ENCODE measurements around the gene NR4A3. TPM values are rescaled to one million over a fixed set of nuclear protein-coding genes. Genes with fewer than 3 reads are reported as not detected.
A peak's percentile ranks its signal among the peaks of the same experiment; 100 is the strongest.

The NR4A3 gene
- total and polyA plus RNA-seq, 2 of the 13 experiments (the other 11 are each of a cell fraction or from before 2014, with no cell fraction given): 0.02 to 0.09 TPM

- peak; percentile 18; the same call in 1 of the 2 replicates for TF ChIP-seq EZH2 (conservative IDR thresholded peaks at IDR 0.05; ENCODE audit: low read depth, low read length)
- TF ChIP-seq LCORL (IDR thresholded peaks at IDR 0.05): no peak
- TF ChIP-seq LCORL (CRISPR knock-in tag; IDR thresholded peaks at IDR 0.05): 0 out of 2 replicates have a peak, but pooled peaks have one; percentile 44
- no peak for TF ChIP-seq SP5 (CRISPR knock-in tag; IDR thresholded peaks at IDR 0.05; ENCODE audit: borderline replicate concordance, low read depth)
- TF ChIP-seq PCBP1 (IDR thresholded peaks at IDR 0.05; ENCODE audit: borderline replicate concordance, low read depth, low read length): no peak
- TF ChIP-seq, protein P1, sequence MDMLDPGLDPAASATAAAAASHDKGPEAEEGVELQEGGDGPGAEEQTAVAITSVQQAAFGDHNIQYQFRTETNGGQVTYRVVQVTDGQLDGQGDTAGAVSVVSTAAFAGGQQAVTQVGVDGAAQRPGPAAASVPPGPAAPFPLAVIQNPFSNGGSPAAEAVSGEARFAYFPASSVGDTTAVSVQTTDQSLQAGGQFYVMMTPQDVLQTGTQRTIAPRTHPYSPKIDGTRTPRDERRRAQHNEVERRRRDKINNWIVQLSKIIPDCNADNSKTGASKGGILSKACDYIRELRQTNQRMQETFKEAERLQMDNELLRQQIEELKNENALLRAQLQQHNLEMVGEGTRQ (IDR thresholded peaks at IDR 0.05; ENCODE audit: low read depth, low read length): no peak
- TF ChIP-seq, protein P1 (CRISPR knock-in tag; IDR thresholded peaks at IDR 0.05; ENCODE audit: borderline replicate concordance): no peak
- TF ChIP-seq FOXA1 (IDR thresholded peaks at IDR 0.05): no peak
- no peak for TF ChIP-seq FOXA1 (CRISPR knock-in tag; IDR thresholded peaks at IDR 0.05)
- TF ChIP-seq KMT2B (CRISPR knock-in tag; IDR thresholded peaks at IDR 0.05): no peak
- TF ChIP-seq, protein P2, sequence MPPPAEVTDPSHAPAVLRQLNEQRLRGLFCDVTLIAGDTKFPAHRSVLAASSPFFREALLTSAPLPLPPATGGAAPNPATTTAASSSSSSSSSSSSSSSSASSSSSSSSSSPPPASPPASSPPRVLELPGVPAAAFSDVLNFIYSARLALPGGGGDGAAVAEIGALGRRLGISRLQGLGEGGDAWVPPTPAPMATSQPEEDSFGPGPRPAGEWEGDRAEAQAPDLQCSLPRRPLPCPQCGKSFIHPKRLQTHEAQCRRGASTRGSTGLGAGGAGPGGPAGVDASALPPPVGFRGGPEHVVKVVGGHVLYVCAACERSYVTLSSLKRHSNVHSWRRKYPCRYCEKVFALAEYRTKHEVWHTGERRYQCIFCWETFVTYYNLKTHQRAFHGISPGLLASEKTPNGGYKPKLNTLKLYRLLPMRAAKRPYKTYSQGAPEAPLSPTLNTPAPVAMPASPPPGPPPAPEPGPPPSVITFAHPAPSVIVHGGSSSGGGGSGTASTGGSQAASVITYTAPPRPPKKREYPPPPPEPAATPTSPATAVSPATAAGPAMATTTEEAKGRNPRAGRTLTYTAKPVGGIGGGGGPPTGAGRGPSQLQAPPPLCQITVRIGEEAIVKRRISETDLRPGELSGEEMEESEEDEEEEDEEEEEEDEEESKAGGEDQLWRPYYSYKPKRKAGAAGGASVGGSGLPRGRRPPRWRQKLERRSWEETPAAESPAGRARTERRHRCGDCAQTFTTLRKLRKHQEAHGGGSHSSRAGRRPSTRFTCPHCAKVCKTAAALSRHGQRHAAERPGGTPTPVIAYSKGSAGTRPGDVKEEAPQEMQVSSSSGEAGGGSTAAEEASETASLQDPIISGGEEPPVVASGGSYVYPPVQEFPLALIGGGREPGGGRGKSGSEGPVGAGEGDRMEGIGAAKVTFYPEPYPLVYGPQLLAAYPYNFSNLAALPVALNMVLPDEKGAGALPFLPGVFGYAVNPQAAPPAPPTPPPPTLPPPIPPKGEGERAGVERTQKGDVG (CRISPR knock-in tag; IDR thresholded peaks at IDR 0.05; ENCODE audit: borderline replicate concordance): no peak
- TF ChIP-seq RAD21 (CRISPR knock-in tag; IDR thresholded peaks at IDR 0.05): no peak
- no peak for TF ChIP-seq THAP11 (CRISPR knock-in tag; IDR thresholded peaks at IDR 0.05)
- no peak for TF ChIP-seq HNRNPL (IDR thresholded peaks at IDR 0.05; ENCODE audit: low read depth, low read length)
- no peak for TF ChIP-seq CBX1 (IDR thresholded peaks at IDR 0.05; ENCODE audit: low read depth)
- TF ChIP-seq MTA3 (CRISPR knock-in tag; IDR thresholded peaks at IDR 0.05): no peak
- no peak for TF ChIP-seq SOX6 (IDR thresholded peaks at IDR 0.05)
- TF ChIP-seq SOX6 (CRISPR knock-in tag; IDR thresholded peaks at IDR 0.05): no peak
- TF ChIP-seq HMGA1 (CRISPR knock-in tag; conservative IDR thresholded peaks at IDR 0.05): no peak
- TF ChIP-seq ATF5 (CRISPR knock-in tag; IDR thresholded peaks at IDR 0.05; ENCODE audit: low read depth): no peak
- TF ChIP-seq ZNF530 (CRISPR knock-in tag; IDR thresholded peaks at IDR 0.05; ENCODE audit: low read depth): no peak
- TF ChIP-seq ZNF746 (CRISPR knock-in tag; IDR thresholded peaks at IDR 0.05): no peak
- peak; percentile 62 for TF ChIP-seq ZNF18 (CRISPR knock-in tag; IDR thresholded peaks at IDR 0.05; ENCODE audit: insufficient replicate concordance)
- TF ChIP-seq PAWR (CRISPR knock-in tag; IDR thresholded peaks at IDR 0.05; ENCODE audit: borderline replicate concordance): no peak
These were observed 572 bp downstream of the NR4A3 start (continued) for GRCh38 chr9:99822109-99822805.

All from HepG2 (cell line).